SK-N-SH treated with all-trans-retinoic acid at 6 μM for 48 hours (cell line): ENCODE data around the gene TFR2.

Experiments
- PATZ1 ChIP-seq: fragments of 250-450 bp; sonication (Bioruptor Pico); IDR thresholded peaks from 2 replicates; pipeline ENCODE4 v1.8.0; 2020; ENCODE audit warnings: mild to moderate bottlenecking, moderate library complexity, borderline replicate concordance
- POU6F1 ChIP-seq: fragments of 250-450 bp; sonication (Bioruptor Pico); IDR thresholded peaks from 2 replicates; pipeline ENCODE4 v1.8.0; 2021; ENCODE audit warnings: low read depth, mild to moderate bottlenecking, moderate library complexity, borderline replicate concordance
- TCF4 ChIP-seq: fragments of 250-450 bp; sonication (Bioruptor Pico); IDR thresholded peaks from 2 replicates; pipeline ENCODE4 v1.8.0; 2021; ENCODE audit warnings: mild to moderate bottlenecking, moderate library complexity, borderline replicate concordance
- ZC3H10 ChIP-seq: fragments of 250-450 bp; sonication (Bioruptor Pico); IDR thresholded peaks from 2 replicates; pipeline ENCODE4 v1.5.1; 2021; ENCODE audit warnings: mild to moderate bottlenecking, moderate library complexity
- ZFP30 ChIP-seq: fragments of 450-650 bp; formaldehyde crosslinking; IDR thresholded peaks from 2 replicates; pipeline ENCODE4 v1.5.0; 2022; ENCODE audit warnings: mild to moderate bottlenecking, moderate library complexity
- ZNF565 ChIP-seq: fragments of 450-650 bp; formaldehyde crosslinking; conservative IDR thresholded peaks from 2 replicates; pipeline ENCODE4 v1.5.0; 2020; ENCODE audit warnings: low read depth, mild to moderate bottlenecking, moderate library complexity

- TF ChIP-seq ZNF565 (CRISPR knock-in tag) (no peak), POU6F1 (CRISPR knock-in tag) (no peak), ZC3H10 (no peak), PATZ1 (CRISPR knock-in tag) (no peak), TCF4 (no peak), ZFP30 (no peak)
Measured at GRCh38 chr7:100671353-100672327, 30.3 kb upstream of the TFR2 start.
